DND-41 (cell line): ENCODE measurements around the gene MAD2L1.

ENCODE experiments used
- EZH2 ChIP-seq: IDR thresholded peaks from 3 replicates; pipeline ENCODE4 v1.6.1; 2012; ENCODE audit warnings: borderline replicate concordance, low read depth, mild to moderate bottlenecking, moderate library complexity, low read length, inconsistent platforms; ENCODE audit not compliant: severe bottlenecking
- TF ChIP-seq, protein P1 (sequence below): IDR thresholded peaks from 2 replicates; pipeline ENCODE4 v1.5.1; 2012; ENCODE audit warnings: borderline replicate concordance, low read length, moderate library complexity, mild to moderate bottlenecking; ENCODE audit not compliant: poor library complexity, severe bottlenecking; ENCODE audit errors: extremely low read depth

DNA sequence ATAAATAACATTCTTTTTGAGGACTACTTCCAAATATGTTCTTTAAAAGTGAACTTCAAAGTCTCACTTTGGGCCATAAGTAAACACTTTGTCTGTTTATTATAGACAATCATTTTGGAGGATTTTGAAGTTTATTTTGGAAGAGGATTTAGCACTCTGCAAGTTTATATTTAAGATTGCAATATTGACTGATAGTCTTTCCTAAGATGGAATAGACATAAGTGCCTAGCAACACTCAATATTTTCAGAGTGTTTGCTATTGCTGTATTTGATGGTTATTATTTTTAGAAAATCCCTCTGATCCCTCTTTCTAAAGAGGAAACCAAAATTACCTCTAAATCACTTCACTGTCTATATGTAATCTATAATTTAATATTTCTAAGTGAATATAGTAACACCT lies 42.8 kb upstream of the MAD2L1 start:
- TF ChIP-seq, protein P1, sequence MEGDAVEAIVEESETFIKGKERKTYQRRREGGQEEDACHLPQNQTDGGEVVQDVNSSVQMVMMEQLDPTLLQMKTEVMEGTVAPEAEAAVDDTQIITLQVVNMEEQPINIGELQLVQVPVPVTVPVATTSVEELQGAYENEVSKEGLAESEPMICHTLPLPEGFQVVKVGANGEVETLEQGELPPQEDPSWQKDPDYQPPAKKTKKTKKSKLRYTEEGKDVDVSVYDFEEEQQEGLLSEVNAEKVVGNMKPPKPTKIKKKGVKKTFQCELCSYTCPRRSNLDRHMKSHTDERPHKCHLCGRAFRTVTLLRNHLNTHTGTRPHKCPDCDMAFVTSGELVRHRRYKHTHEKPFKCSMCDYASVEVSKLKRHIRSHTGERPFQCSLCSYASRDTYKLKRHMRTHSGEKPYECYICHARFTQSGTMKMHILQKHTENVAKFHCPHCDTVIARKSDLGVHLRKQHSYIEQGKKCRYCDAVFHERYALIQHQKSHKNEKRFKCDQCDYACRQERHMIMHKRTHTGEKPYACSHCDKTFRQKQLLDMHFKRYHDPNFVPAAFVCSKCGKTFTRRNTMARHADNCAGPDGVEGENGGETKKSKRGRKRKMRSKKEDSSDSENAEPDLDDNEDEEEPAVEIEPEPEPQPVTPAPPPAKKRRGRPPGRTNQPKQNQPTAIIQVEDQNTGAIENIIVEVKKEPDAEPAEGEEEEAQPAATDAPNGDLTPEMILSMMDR, result no peak
- no peak for TF ChIP-seq EZH2
